Measurements from ENCODE around the gene EPB42.

Gene EPB42

DNA sequence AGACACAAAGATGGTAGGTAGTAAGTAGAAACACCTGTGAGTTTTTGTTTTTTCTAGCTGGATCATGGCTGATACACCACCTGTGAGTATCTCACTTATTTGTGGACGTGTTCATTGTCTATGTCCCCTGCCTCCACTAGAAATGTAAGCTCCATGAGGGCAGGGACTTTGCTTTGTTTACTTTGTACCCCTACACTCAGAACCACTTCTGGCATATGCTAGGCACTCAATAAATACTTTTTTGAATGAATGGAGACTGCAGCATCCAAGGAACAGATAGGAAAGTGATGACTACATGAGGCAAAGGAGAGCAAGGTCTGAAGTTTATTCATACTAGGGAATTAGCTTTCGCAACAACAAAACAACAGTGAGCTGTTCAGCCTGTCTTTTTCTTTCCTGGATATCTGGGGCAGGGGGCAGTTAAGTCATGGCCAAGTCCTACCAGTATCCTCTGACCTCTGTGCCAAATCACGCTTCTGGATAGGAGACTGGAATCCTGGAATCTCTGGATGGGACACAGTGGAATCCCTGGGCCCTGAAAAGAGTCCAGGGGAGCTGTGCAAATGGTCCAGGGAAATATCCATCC lies 11.6 kb upstream of the EPB42 start:
- Histone ChIP-seq H3K4me3 (ENCODE audit: insufficient read depth, low read length, poor library complexity, severe bottlenecking) (no peak overlapping the region), H3F3A (ENCODE audit: insufficient read depth) (no peaks in the 10 kb centered on the region), H3K36me3 (ENCODE audit: low read length) (no peaks in the 10 kb centered on the region), H2AFZ (ENCODE audit: low read depth, low read length, severe bottlenecking) (no peak overlapping the region), H3K9me2 (replicated peaks; ENCODE audit: insufficient read depth, low read length) (no peaks in the 10 kb centered on the region), H3K4me2 (ENCODE audit: low read depth, low read length, poor library complexity, severe bottlenecking) (no peak overlapping the region), H3K9ac (ENCODE audit: low read length) (no peak overlapping the region), H4K20me1 (ENCODE audit: low read depth, low read length) (no peaks in the 10 kb centered on the region), H3K27ac (ENCODE audit: low read depth, low read length) (no peak overlapping the region), H3K79me2 (ENCODE audit: insufficient read depth, low read length) (no peaks in the 10 kb centered on the region), H3K27me3 (ENCODE audit: low read length) (no peaks in the 10 kb centered on the region), H3K9me3 (ENCODE audit: insufficient read depth, low read length) (no peaks in the 10 kb centered on the region)
- TF ChIP-seq EZH2phosphoT487 (conservative IDR thresholded peaks at IDR 0.05; ENCODE audit: low read length) = no peak
- TF ChIP-seq, protein P1, sequence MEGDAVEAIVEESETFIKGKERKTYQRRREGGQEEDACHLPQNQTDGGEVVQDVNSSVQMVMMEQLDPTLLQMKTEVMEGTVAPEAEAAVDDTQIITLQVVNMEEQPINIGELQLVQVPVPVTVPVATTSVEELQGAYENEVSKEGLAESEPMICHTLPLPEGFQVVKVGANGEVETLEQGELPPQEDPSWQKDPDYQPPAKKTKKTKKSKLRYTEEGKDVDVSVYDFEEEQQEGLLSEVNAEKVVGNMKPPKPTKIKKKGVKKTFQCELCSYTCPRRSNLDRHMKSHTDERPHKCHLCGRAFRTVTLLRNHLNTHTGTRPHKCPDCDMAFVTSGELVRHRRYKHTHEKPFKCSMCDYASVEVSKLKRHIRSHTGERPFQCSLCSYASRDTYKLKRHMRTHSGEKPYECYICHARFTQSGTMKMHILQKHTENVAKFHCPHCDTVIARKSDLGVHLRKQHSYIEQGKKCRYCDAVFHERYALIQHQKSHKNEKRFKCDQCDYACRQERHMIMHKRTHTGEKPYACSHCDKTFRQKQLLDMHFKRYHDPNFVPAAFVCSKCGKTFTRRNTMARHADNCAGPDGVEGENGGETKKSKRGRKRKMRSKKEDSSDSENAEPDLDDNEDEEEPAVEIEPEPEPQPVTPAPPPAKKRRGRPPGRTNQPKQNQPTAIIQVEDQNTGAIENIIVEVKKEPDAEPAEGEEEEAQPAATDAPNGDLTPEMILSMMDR (IDR thresholded peaks at IDR 0.05; ENCODE audit: insufficient read depth, low read length, poor library complexity, severe bottlenecking) = no peak

- no peaks in the 10 kb centered on the region for H3K9me3 ChIP-seq (ENCODE audit: insufficient read depth, low read length)
- H2AFZ ChIP-seq (ENCODE audit: low read depth, low read length, severe bottlenecking) = no peak overlapping the region
- no peaks in the 10 kb centered on the region for H3K36me3 ChIP-seq (ENCODE audit: low read length)
- H3K4me2 ChIP-seq (ENCODE audit: low read depth, low read length, poor library complexity, severe bottlenecking) = no peak overlapping the region
- H3K9ac ChIP-seq (ENCODE audit: low read length) = no peak overlapping the region
- no peaks in the 10 kb centered on the region for H4K20me1 ChIP-seq (ENCODE audit: low read depth, low read length)
- TF ChIP-seq, protein P1 (IDR thresholded peaks at IDR 0.05; ENCODE audit: insufficient read depth, low read length, poor library complexity, severe bottlenecking) = no peak
- no peak for TF ChIP-seq EZH2phosphoT487 (conservative IDR thresholded peaks at IDR 0.05; ENCODE audit: low read length)
- no peaks in the 10 kb centered on the region for H3K79me2 ChIP-seq (ENCODE audit: insufficient read depth, low read length)
- no peak overlapping the region for H3K4me3 ChIP-seq (ENCODE audit: insufficient read depth, low read length, poor library complexity, severe bottlenecking)
- H3K27ac ChIP-seq (ENCODE audit: low read depth, low read length) = no peak overlapping the region
- H3K27me3 ChIP-seq (ENCODE audit: low read length) = no peaks in the 10 kb centered on the region
- no peaks in the 10 kb centered on the region for H3F3A ChIP-seq (ENCODE audit: insufficient read depth)
- no peaks in the 10 kb centered on the region for H3K9me2 ChIP-seq (replicated peaks; ENCODE audit: insufficient read depth, low read length)
These were observed 9.9 kb upstream of the EPB42 start for GRCh38 chr15:43230640-43231115.

GRCh38 chr15:43229977-43230376 lies 9.2 kb upstream of the EPB42 start:
- Histone ChIP-seq H3K4me3 (ENCODE audit: insufficient read depth, low read length, poor library complexity, severe bottlenecking) (no peak overlapping the region), H3F3A (ENCODE audit: insufficient read depth) (no peaks in the 10 kb centered on the region), H3K79me2 (ENCODE audit: insufficient read depth, low read length) (no peaks in the 10 kb centered on the region), H3K9me3 (ENCODE audit: insufficient read depth, low read length) (no peaks in the 10 kb centered on the region), H3K36me3 (ENCODE audit: low read length) (no peaks in the 10 kb centered on the region), H3K9ac (ENCODE audit: low read length) (no peak overlapping the region), H2AFZ (ENCODE audit: low read depth, low read length, severe bottlenecking) (no peak overlapping the region), H3K27ac (ENCODE audit: low read depth, low read length) (no peak overlapping the region), H3K4me2 (ENCODE audit: low read depth, low read length, poor library complexity, severe bottlenecking) (no peak overlapping the region), H3K9me2 (replicated peaks; ENCODE audit: insufficient read depth, low read length) (no peaks in the 10 kb centered on the region), H3K27me3 (ENCODE audit: low read length) (no peaks in the 10 kb centered on the region), H4K20me1 (ENCODE audit: low read depth, low read length) (no peaks in the 10 kb centered on the region)
- no peak for TF ChIP-seq EZH2phosphoT487 (conservative IDR thresholded peaks at IDR 0.05; ENCODE audit: low read length)
- TF ChIP-seq, protein P1 (IDR thresholded peaks at IDR 0.05; ENCODE audit: insufficient read depth, low read length, poor library complexity, severe bottlenecking) = no peak
